H9 (cell line): Measurements from ENCODE around the gene ARHGEF6. TPM values are rescaled to one million over a fixed set of nuclear protein-coding genes. Genes with fewer than 3 reads are reported as not detected.

Experiments
- DNase-seq: peaks from one replicate; pipeline ENCODE4 v3.0.0-alpha.2; 2017
- H2AFZ ChIP-seq: one replicate; pipeline ENCODE4 v1.6.1; 2013; ENCODE audit warnings: mild to moderate bottlenecking, low read length, control low read depth, moderate library complexity
- H2AK5ac ChIP-seq: 2 replicates; pipeline ENCODE4 v1.6.1; 2013; ENCODE audit warnings: low read length, control low read depth, mixed read lengths; ENCODE audit not compliant: insufficient read length
- H2BK120ac ChIP-seq: one replicate; pipeline ENCODE4 v1.6.1; 2013; ENCODE audit warnings: low read depth, mild to moderate bottlenecking, low read length, control low read depth, inconsistent platforms; ENCODE audit not compliant: poor library complexity, severe bottlenecking
- H2BK12ac ChIP-seq: 2 replicates; pipeline ENCODE4 v1.6.1; 2013; ENCODE audit warnings: low read length, control low read depth, mixed read lengths, low read depth; ENCODE audit not compliant: insufficient read length
- H2BK15ac ChIP-seq: 2 replicates; pipeline ENCODE4 v1.6.1; 2013; ENCODE audit warnings: low read depth, low read length, control low read depth
- H2BK20ac ChIP-seq: one replicate; pipeline ENCODE4 v1.6.1; 2013; ENCODE audit warnings: low read depth, mild to moderate bottlenecking, low read length, control low read depth, inconsistent platforms; ENCODE audit not compliant: poor library complexity, severe bottlenecking
- H2BK5ac ChIP-seq: 2 replicates; pipeline ENCODE4 v1.6.1; 2013; ENCODE audit warnings: low read length, control low read depth, mixed read lengths; ENCODE audit not compliant: insufficient read length
- H3K14ac ChIP-seq: 2 replicates; pipeline ENCODE4 v1.6.1; 2013; ENCODE audit warnings: low read length, control low read depth; ENCODE audit not compliant: insufficient read depth
- H3K18ac ChIP-seq: 2 replicates; pipeline ENCODE4 v1.6.1; 2013; ENCODE audit warnings: low read depth, mild to moderate bottlenecking, mixed read lengths, low read length, control low read depth; ENCODE audit not compliant: insufficient read length
- H3K23ac ChIP-seq: 2 replicates; pipeline ENCODE4 v1.6.1; 2013; ENCODE audit warnings: low read length, control low read depth, mixed read lengths, low read depth; ENCODE audit not compliant: insufficient read length
- H3K23me2 ChIP-seq: 2 replicates; pipeline ENCODE4 v1.6.1; 2013; ENCODE audit warnings: low read depth, mild to moderate bottlenecking, mixed read lengths, low read length, control low read depth; ENCODE audit not compliant: insufficient read length, poor library complexity, severe bottlenecking
- H3K27ac ChIP-seq: 2 replicates; pipeline ENCODE4 v1.5.1; 2013; ENCODE audit warnings: low read length, control low read depth, mixed read lengths, low read depth; ENCODE audit not compliant: insufficient read length
- H3K27me3 ChIP-seq: 2 replicates; pipeline ENCODE4 v1.6.1; 2013; ENCODE audit warnings: low read length, control low read depth, inconsistent platforms; ENCODE audit not compliant: insufficient read depth
- H3K4ac ChIP-seq: 2 replicates; pipeline ENCODE4 v1.6.1; 2013; ENCODE audit warnings: low read depth, mild to moderate bottlenecking, control low read depth, inconsistent platforms, low read length, moderate library complexity
- H3K4me1 ChIP-seq: 2 replicates; pipeline ENCODE4 v1.6.1; 2013; ENCODE audit warnings: low read length, control low read depth, inconsistent platforms; ENCODE audit not compliant: insufficient read depth
- H3K4me2 ChIP-seq: 2 replicates; pipeline ENCODE4 v1.6.1; 2013; ENCODE audit warnings: low read length, control low read depth, mixed read lengths; ENCODE audit not compliant: insufficient read length, insufficient read depth
- H3K56ac ChIP-seq: 2 replicates; pipeline ENCODE4 v1.6.1; 2013; ENCODE audit warnings: low read depth, mild to moderate bottlenecking, mixed read lengths, low read length, control low read depth; ENCODE audit not compliant: insufficient read length
- H3K79me1 ChIP-seq: 2 replicates; pipeline ENCODE4 v1.6.1; 2013; ENCODE audit warnings: low read depth, mild to moderate bottlenecking, moderate library complexity, low read length, control low read depth, inconsistent platforms; ENCODE audit not compliant: insufficient read depth, poor library complexity, severe bottlenecking
- H3K79me2 ChIP-seq: 2 replicates; pipeline ENCODE4 v1.6.1; 2013; ENCODE audit warnings: low read length, control low read depth, inconsistent platforms; ENCODE audit not compliant: insufficient read depth
- H3K9ac ChIP-seq: 2 replicates; pipeline ENCODE4 v1.6.1; 2013; ENCODE audit warnings: low read length, control low read depth, mixed read lengths; ENCODE audit not compliant: insufficient read length; ENCODE audit errors: extremely low read depth
- H3K9me3 ChIP-seq: one replicate; pipeline ENCODE4 v1.6.1; 2013; ENCODE audit warnings: low read depth, low read length, inconsistent platforms; ENCODE audit not compliant: control insufficient read depth
- H3T11ph ChIP-seq: one replicate; pipeline ENCODE4 v1.6.1; 2013; ENCODE audit warnings: mild to moderate bottlenecking, low read length, control low read depth, inconsistent platforms
- H4K20me1 ChIP-seq: one replicate; pipeline ENCODE4 v1.6.1; 2013; ENCODE audit not compliant: control insufficient read depth, insufficient read length, insufficient read depth
- H4K5ac ChIP-seq: 2 replicates; pipeline ENCODE4 v1.6.1; 2013; ENCODE audit warnings: low read depth, mild to moderate bottlenecking, mixed read lengths, low read length, control low read depth; ENCODE audit not compliant: insufficient read length
- H4K8ac ChIP-seq: replicated peaks from 2 replicates; pipeline ENCODE4 v1.6.1; 2013; ENCODE audit warnings: low read length, control low read depth, mixed read lengths, low read depth; ENCODE audit not compliant: insufficient read length
- H4K91ac ChIP-seq: 2 replicates; pipeline ENCODE4 v1.6.1; 2013; ENCODE audit warnings: low read depth, mild to moderate bottlenecking, moderate library complexity, mixed read lengths, low read length, control low read depth; ENCODE audit not compliant: insufficient read length
- H3K27ac Mint-ChIP-seq, 3 experiments: 2 replicates in 2 of 3; 3 replicates in 1 of 3; pipeline ENCODE4 v1.8.0; 2020 to 2021; ENCODE audit warnings: mixed read lengths in 3 of 3, mild to moderate bottlenecking in 1 of 3, moderate library complexity in 1 of 3
- H3K27me3 Mint-ChIP-seq: 2 replicates; pipeline ENCODE4 v1.8.0; 2021; ENCODE audit warnings: low read depth, mild to moderate bottlenecking, moderate library complexity, mixed read lengths
- H3K36me3 Mint-ChIP-seq, 3 experiments: 2 replicates in 2 of 3; 3 replicates in 1 of 3; pipeline ENCODE4 v1.8.0; 2020 to 2021; ENCODE audit warnings: low read depth in 3 of 3, mixed read lengths in 3 of 3; ENCODE audit not compliant: insufficient read depth in 1 of 3
- H3K4me1 Mint-ChIP-seq, 2 experiments: 2 replicates each; pipeline ENCODE4 v1.8.0; 2020; ENCODE audit warnings: mixed read lengths in 2 of 2
- H3K4me3 Mint-ChIP-seq, 2 experiments: 2 replicates in 1 of 2; 3 replicates in 1 of 2; pipeline ENCODE4 v1.8.0; 2020 to 2021; ENCODE audit warnings: mild to moderate bottlenecking in 2 of 2, mixed read lengths in 2 of 2, moderate library complexity in 1 of 2
- H3K9me3 Mint-ChIP-seq, 2 experiments: 2 replicates in 1 of 2; 3 replicates in 1 of 2; pipeline ENCODE4 v1.8.0; 2020; ENCODE audit warnings: mild to moderate bottlenecking in 2 of 2, mixed read lengths in 2 of 2, moderate library complexity in 1 of 2
- WGBS: extraction: QIAGEN DNeasy Blood & Tissue Kit; methylation state at CpG from one replicate; pipeline ENCODE4 v1.1.7; 2013; ENCODE audit warnings: missing lambda C conversion rate, low lambda C conversion rate, mixed read lengths; ENCODE audit not compliant: insufficient read length; ENCODE audit errors: extremely low coverage; 5-methylcytosine and 5-hydroxymethylcytosine counted together
- total RNA-seq: library from RNA; stranded (reverse); gene quantifications from 2 replicates; pipeline ENCODE4 v1.2.1, GENCODE V29; 2021
- TF ChIP-seq, protein P1 (sequence below): fragments of 200-600 bp; sonication (generic); conservative IDR thresholded peaks from 3 replicates; pipeline ENCODE4 v1.8.0; 2021; ENCODE audit warnings: antibody characterized with exemption, mild to moderate bottlenecking

Gene ARHGEF6
- total RNA-seq, 1 experiment from 2014 or later: 3.6 TPM

DNA sequence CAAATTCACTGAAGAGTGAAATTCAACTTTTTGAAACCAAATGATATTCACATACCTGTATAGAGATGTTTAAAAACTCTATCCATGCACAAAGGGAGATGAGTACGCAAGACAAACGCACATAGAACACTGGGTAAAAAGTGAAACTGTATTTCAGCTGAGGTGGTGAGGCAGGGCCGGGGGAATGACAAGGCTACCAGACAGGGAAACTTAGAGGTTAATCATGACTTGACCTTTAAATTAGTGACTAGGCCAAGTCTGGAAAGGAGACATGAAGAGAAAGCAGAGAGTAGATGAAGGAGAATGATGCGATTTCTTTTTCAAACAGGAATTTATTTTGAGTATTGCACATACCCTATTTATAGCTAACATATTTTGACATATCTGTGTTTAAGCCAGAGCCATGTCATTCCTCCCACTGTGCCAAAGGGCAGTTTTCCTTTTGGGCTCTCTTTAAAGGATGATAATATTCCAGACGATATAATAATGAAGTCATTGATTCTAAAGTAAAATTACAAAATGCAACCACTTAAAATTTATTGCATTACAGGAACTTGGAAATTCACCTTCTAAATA is 49.4 kb downstream of the ARHGEF6 start:
- H3K18ac ChIP-seq: no peak overlapping the region
- no peak overlapping the region for H3K56ac ChIP-seq
- H3K23me2 ChIP-seq: no peaks in the 10 kb centered on the region
- Mint-ChIP-seq H3K27ac (peak overlapping the region in 1 of 3 experiments; percentile 7; a peak in 2 of 7 replicates), H3K4me3 (no peak overlapping the region), H3K9me3 (peaks cover 27 to 51% of the 10 kb centered on the region in 2 experiments), H3K27me3 (no peaks in the 10 kb centered on the region), H3K36me3 (no peaks in the 10 kb centered on the region), H3K4me1 (no peaks in the 10 kb centered on the region)
- no CpG with 5 or more reads among the region's 5 CpGs for WGBS
- H3K27me3 ChIP-seq: no peaks in the 10 kb centered on the region
- TF ChIP-seq, protein P1, sequence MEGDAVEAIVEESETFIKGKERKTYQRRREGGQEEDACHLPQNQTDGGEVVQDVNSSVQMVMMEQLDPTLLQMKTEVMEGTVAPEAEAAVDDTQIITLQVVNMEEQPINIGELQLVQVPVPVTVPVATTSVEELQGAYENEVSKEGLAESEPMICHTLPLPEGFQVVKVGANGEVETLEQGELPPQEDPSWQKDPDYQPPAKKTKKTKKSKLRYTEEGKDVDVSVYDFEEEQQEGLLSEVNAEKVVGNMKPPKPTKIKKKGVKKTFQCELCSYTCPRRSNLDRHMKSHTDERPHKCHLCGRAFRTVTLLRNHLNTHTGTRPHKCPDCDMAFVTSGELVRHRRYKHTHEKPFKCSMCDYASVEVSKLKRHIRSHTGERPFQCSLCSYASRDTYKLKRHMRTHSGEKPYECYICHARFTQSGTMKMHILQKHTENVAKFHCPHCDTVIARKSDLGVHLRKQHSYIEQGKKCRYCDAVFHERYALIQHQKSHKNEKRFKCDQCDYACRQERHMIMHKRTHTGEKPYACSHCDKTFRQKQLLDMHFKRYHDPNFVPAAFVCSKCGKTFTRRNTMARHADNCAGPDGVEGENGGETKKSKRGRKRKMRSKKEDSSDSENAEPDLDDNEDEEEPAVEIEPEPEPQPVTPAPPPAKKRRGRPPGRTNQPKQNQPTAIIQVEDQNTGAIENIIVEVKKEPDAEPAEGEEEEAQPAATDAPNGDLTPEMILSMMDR: no peak
- H2AFZ ChIP-seq: no peak overlapping the region
- H3K14ac ChIP-seq: no peak overlapping the region
- H3K4me1 ChIP-seq: no peaks in the 10 kb centered on the region
- H2BK12ac ChIP-seq: no peak overlapping the region
- no peak overlapping the region for H3K4me2 ChIP-seq
- no peak for DNase-seq
- no peak overlapping the region for H3K4ac ChIP-seq
- H4K8ac ChIP-seq: no peak overlapping the region
- H4K5ac ChIP-seq: no peak overlapping the region
- no peak overlapping the region for H3K27ac ChIP-seq
- no peaks in the 10 kb centered on the region for H3K79me1 ChIP-seq
- no peaks in the 10 kb centered on the region for H3K79me2 ChIP-seq
- H2BK20ac ChIP-seq: no peak overlapping the region
- H3K9me3 ChIP-seq: peaks cover 21% of the 10 kb centered on the region
- H2AK5ac ChIP-seq: no peak overlapping the region
- H2BK5ac ChIP-seq: no peak overlapping the region
- H2BK120ac ChIP-seq: no peak overlapping the region
- no peak overlapping the region for H4K91ac ChIP-seq
- no peak overlapping the region for H3K23ac ChIP-seq
- H3K9ac ChIP-seq: no peak overlapping the region
- no peak overlapping the region for H3T11ph ChIP-seq
- no peak overlapping the region for H2BK15ac ChIP-seq
- H4K20me1 ChIP-seq: no peaks in the 10 kb centered on the region
